ENCODE measurements around the gene CA9. TPM values are rescaled to one million over a fixed set of nuclear protein-coding genes. Genes with fewer than 3 reads are reported as not detected.

Gene CA9
- polyA plus RNA-seq, 3 donors from 2014 or later = not detected

- Mint-ChIP-seq H3K27me3 (ENCODE audit: low read depth in 3 of 3) (peaks cover 2 to 4% (median 3%) of the 10 kb centered on the region in 3 donors), H3K4me1 (peaks cover 6 to 12% of the 10 kb centered on the region in 2 donors), H3K36me3 (no peaks in the 10 kb centered on the region), H3K9me3 (no peaks in the 10 kb centered on the region), H3K27ac (peak overlapping the region in 1 of 6 donors; percentile 50), H3K4me3 (peak overlapping the region in 1 of 5 donors; percentile 54)
- DNase-seq = no peak
Measured at GRCh38 chr9:35686222-35687203, 12.8 kb downstream of the CA9 start.

DNA sequence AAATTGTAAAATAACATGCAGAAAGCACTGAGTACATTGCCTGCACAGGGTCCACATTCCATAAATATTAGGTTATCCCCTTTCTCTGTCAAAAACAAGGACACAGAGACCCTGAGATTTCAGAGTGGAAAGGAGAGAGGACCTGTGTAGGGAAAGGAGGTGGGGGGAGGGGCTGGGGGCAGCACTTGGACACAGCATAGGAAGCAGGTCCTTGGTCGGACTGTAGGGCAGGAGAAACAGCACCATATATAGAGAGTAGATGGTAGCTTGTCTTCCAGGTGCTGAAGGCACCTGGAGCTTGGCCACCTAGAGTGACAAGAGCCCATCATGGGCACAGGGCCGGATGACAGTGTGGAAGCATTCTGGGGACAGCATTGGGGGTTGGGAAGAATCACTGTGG, 13.6 kb downstream of the CA9 start:
- Mint-ChIP-seq H3K4me1 (peaks cover 13 to 19% of the 10 kb centered on the region in 2 donors), H3K27ac (peak overlapping the region in 1 of 6 donors; percentile 1), H3K36me3 (no peaks in the 10 kb centered on the region), H3K27me3 (ENCODE audit: low read depth in 3 of 3) (peaks cover 2 to 4% (median 3%) of the 10 kb centered on the region in 3 donors), H3K4me3 (peak overlapping the region in 3 of 5 donors; percentile 18 to 30 (median 29)), H3K9me3 (no peaks in the 10 kb centered on the region)
- DNase-seq = no peak

GRCh38 chr9:35687972-35688557, 14.3 kb downstream of the CA9 start:
- Mint-ChIP-seq H3K36me3 (no peaks in the 10 kb centered on the region), H3K27me3 (ENCODE audit: low read depth in 3 of 3) (peaks cover 2 to 4% (median 3%) of the 10 kb centered on the region in 3 donors), H3K4me1 (peaks cover 13 to 19% of the 10 kb centered on the region in 2 donors), H3K27ac (no peak overlapping the region), H3K4me3 (peak overlapping the region in 2 of 5 donors; percentile 33 to 47), H3K9me3 (no peaks in the 10 kb centered on the region)
- no peak for DNase-seq

DNA sequence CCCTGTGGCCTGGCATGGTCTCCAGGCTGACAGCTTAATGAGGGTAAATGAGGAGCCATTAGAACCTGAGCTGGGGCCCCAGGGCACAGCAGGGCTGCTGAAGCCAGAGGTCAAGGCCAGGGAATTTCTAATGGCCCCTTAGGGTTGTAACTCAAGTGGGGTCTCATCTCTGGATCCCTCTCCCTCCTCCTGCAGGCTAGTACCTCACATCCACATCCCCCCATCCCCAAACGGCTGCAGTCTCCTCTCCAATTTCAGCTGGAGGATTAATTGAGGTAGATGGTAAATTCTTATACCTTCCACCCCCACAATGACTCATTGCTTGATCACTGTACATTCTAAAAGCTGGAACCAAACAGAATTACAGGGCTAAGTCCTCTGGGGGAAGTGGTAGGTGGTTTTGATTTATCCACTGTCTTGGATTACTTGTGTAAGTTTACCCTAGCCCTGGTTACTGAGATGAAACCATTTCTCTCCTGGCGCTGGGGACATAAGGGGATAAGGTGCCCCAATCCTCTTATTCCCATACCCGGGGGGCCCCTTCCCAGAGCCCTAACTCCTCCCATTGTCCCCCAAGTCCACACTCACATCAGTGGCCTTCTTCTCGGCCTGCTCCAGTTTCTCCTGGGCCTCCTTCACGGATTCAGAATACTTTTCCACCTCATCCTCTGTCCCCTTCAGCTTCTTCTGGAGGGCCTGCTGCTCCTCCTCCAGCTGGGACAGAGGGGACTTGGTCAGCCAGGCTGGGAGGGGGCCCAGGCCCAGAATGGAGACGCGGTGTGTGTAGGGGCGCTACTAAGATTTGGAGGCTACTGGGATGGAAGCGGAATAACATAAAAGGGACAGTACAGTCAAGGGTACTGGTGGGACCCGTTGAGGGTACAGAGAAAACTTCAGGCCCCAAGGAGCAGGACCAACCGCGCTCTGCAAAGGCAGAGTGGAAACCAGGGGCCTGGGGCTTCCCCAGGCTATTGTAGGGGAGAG, 15.1 kb downstream of the CA9 start:
- Mint-ChIP-seq H3K4me3 (peak overlapping the region; percentile 57 to 81 (median 62)), H3K27ac (peak overlapping the region in 3 of 6 donors; percentile 21 to 78 (median 52)), H3K9me3 (no peaks in the 10 kb centered on the region), H3K36me3 (no peaks in the 10 kb centered on the region), H3K4me1 (peaks cover 13 to 19% of the 10 kb centered on the region in 2 donors), H3K27me3 (ENCODE audit: low read depth in 3 of 3) (peaks cover 2 to 4% (median 3%) of the 10 kb centered on the region in 3 donors)
- no peak for DNase-seq

DNA sequence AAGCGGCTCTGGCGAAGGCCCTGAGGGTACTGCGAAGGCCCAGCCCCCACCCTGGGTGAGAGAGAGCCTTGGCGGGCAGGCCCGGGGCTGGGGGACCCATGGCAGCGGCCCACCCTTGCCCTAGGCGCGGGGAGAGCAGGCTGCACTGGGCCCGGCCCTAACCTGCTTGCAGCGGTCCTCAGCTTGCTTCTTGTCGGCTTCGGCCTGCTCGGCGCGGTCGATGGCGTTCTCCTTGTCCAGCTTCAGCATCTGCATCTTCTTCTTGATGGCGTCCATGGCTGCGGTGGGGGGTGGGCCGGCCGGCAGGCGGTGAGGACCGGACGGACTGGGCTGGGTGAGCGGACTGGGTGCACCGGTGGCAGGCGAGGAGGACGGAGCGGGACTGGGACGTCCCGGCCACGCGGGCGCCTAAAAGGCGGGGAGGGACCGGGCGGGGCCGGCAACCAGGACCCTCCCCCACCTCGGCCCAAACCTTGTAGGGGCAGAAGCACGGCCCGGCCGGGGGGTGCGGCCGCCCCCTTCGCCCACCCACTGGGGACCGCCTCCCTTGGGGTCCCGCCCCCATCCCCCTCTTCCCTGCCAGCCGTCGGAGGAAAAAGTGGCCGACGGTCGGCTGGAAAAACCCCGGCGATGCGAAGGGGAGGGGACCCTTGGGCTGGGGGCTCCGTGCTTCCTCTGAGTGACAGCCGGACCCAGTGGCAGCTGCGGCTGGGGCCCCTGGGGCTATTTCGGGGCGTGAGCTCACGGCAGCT, 16.0 kb downstream of the CA9 start, which contains the start of gene TPM2:
TPM2 (minus strand) TSS at position 384 of the 752 bp plus-strand sequence; CDS start at position 276, 108 bp downstream.
- peak within 1 kb of the TSS; percentile 88 to 94 (median 89) for H3K4me3 Mint-ChIP-seq
- H3K27me3 Mint-ChIP-seq (ENCODE audit: low read depth in 3 of 3) = peaks cover 0 to 4% (median 3%) of the 10 kb centered on the region in 3 donors
- peaks cover 13 to 19% of the 10 kb centered on the region in 2 donors for H3K4me1 Mint-ChIP-seq
- H3K36me3 Mint-ChIP-seq = no peaks in the 10 kb centered on the region
- DNase-seq = no peak
- H3K9me3 Mint-ChIP-seq = no peaks in the 10 kb centered on the region
- H3K27ac Mint-ChIP-seq = peak within 1 kb of the TSS in 5 of 6 donors; percentile 52 to 89 (median 78)

DNA sequence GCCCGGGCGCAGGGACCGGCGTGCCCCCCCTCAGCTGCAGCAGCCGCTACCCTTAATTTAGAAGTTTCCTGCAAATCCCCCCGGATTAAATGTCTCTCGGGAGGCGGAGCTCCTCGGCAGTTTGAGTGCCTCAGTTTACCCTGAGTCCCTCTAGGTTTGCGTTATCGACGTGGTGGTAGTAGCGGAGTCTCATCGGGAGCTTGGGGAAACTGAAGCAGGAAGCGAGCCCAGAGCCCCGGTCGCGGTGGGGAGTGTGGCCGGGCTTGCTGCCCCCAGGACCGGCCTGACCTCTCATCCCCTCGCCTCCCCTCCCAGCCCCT, 16.5 kb downstream of the CA9 start:
- H3K4me3 Mint-ChIP-seq = peak overlapping the region; percentile 74 to 94 (median 81)
- H3K4me1 Mint-ChIP-seq = peaks cover 13 to 19% of the 10 kb centered on the region in 2 donors
- H3K27me3 Mint-ChIP-seq (ENCODE audit: low read depth in 3 of 3) = peaks cover 0 to 4% (median 3%) of the 10 kb centered on the region in 3 donors
- no peak for DNase-seq
- no peaks in the 10 kb centered on the region for H3K9me3 Mint-ChIP-seq
- H3K27ac Mint-ChIP-seq = peak overlapping the region in 1 of 6 donors; percentile 45
- H3K36me3 Mint-ChIP-seq = no peaks in the 10 kb centered on the region

DNA sequence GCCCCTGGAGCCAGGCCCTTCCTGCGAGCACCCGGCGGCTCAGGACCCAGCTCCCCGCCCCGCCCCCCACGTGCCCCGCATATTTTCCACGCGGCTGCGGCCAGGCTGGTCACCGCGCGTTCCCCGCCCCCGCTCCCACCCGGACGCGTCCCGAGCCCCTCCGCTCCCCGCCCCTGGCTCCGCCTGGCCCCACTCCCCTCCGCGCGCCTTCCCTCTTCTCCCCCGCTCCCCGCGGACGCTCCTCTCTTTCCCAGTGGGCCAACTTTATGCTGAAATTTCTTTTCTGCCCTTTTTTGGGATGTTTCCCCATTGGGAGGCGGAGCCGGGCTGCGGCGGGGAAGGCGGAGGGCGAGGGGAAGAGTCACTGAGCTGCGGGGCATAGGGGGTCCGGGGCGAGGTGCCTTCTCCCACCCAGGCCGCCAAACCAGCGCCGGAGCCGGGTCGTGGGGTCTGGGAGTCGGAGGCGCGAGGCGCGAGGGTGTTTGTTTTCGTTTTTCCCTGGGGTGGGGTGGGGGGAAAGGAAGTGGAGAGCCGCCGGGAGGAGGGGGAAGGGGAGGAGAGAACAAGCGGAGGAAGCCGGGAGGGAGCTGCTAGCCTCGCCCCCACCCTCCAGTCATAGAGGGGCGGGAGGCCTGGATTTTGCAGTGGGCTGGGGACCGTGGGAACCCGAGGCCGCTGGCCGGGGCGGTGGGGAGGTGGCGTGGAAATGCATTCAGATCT, 17.0 kb downstream of the CA9 start:
- peak; percentile 38 to 45 (median 43) for DNase-seq
- Mint-ChIP-seq H3K9me3 (no peaks in the 10 kb centered on the region), H3K4me1 (peaks cover 13 to 19% of the 10 kb centered on the region in 2 donors)

DNA sequence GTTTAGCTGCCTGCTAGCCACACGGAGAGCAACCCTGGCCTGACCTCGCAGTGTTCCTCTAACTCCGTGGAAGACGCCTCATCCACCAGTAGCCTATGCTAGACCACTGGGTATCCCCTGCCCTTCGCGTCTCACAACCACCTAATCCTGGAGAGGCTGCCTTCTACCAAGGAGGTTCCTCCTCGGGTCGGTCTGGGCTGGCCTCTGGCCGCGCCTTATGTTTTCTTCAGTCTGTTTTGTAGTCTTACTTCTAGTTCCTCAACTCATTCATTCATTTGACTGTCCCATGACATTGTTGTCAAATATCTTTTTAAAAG, 17.6 kb downstream of the CA9 start:
- Mint-ChIP-seq H3K4me1 (peaks cover 15 to 22% of the 10 kb centered on the region in 2 donors), H3K27me3 (ENCODE audit: low read depth in 3 of 3) (peaks cover 0 to 4% (median 3%) of the 10 kb centered on the region in 3 donors), H3K9me3 (no peaks in the 10 kb centered on the region), H3K4me3 (peak overlapping the region; percentile 88 to 94 (median 89)), H3K36me3 (peaks cover under 1 to 2% (median under 1%) of the 10 kb centered on the region in 3 donors), H3K27ac (peak overlapping the region; percentile 53 to 89 (median 76))
- no peak for DNase-seq

More for the DNA sequence above, 17.0 kb downstream of the CA9 start:
- Mint-ChIP-seq H3K27ac (peak overlapping the region; percentile 53 to 89 (median 76)), H3K27me3 (ENCODE audit: low read depth in 3 of 3) (peaks cover 0 to 4% (median 3%) of the 10 kb centered on the region in 3 donors), H3K4me3 (peak overlapping the region; percentile 88 to 94 (median 89)), H3K36me3 (no peaks in the 10 kb centered on the region)

- Mint-ChIP-seq H3K27me3 (ENCODE audit: low read depth in 3 of 3) (peaks cover 0 to 4% (median 3%) of the 10 kb centered on the region in 3 donors), H3K27ac (peak overlapping the region; percentile 20 to 89 (median 70)), H3K9me3 (no peaks in the 10 kb centered on the region)
Measured at GRCh38 chr9:35691757-35692301, 18.1 kb downstream of the CA9 start.

GRCh38 chr9:35695943-35696401, 22.2 kb downstream of the CA9 start:
- no peaks in the 10 kb centered on the region for H3K9me3 Mint-ChIP-seq
- H3K4me3 Mint-ChIP-seq = no peak overlapping the region
- H3K27ac Mint-ChIP-seq = peak overlapping the region in 4 of 6 donors; percentile 77 to 86 (median 84)
- no peak for DNase-seq
- peaks cover 5 to 13% (median 12%) of the 10 kb centered on the region in 3 donors for H3K36me3 Mint-ChIP-seq
- peaks cover 21 to 22% of the 10 kb centered on the region in 2 donors for H3K4me1 Mint-ChIP-seq
- peaks cover 0 to 2% (median 0%) of the 10 kb centered on the region in 3 donors for H3K27me3 Mint-ChIP-seq (ENCODE audit: low read depth in 3 of 3)

More at GRCh38 chr9:35691757-35692301, 18.1 kb downstream of the CA9 start:
- Mint-ChIP-seq H3K4me3 (peak overlapping the region; percentile 88 to 94 (median 89)), H3K4me1 (peaks cover 20 to 27% of the 10 kb centered on the region in 2 donors), H3K36me3 (peaks cover 5 to 7% (median 6%) of the 10 kb centered on the region in 3 donors)
- no peak for DNase-seq

DNA sequence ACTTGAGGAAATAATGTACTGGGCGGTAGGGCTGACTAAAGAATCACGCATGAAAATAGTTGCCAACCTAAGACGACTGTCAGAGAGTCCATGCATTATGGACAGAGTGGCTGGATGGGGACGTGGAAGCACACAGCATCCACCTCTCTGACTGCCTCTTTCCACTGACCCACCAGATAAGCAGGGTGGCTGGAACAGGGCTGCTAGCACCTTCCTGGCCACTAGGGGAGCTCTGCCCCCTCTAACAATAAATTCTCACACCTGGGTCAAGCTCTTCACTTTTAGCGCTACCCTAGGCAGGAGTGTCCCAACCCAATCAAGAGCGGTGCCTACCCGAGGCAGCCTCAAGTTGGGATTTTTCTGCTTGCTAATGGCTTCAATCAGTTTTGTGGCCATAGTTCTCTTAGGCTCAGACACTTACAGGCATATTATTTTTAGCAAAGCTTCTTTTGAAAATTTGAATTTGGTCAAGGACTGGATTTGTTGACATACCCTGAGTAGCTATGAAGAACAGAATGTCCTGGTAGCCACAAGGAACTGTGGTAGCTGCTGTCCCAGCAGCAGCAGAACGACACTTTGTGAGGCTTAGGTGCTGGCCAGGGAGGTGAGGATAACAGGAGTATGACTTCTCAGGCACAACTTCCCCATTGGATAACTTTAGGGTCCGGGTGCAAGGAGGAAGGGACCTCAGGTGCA, 22.9 kb downstream of the CA9 start:
- Mint-ChIP-seq H3K9me3 (no peaks in the 10 kb centered on the region), H3K4me1 (peaks cover 14 to 15% of the 10 kb centered on the region in 2 donors), H3K27ac (peak overlapping the region; percentile 77 to 86 (median 84)), H3K4me3 (no peak overlapping the region), H3K27me3 (ENCODE audit: low read depth in 3 of 3) (no peaks in the 10 kb centered on the region), H3K36me3 (peaks cover 5 to 13% (median 12%) of the 10 kb centered on the region in 3 donors)
- peak; percentile 58 to 67 (median 65) for DNase-seq

Measured in immature natural killer cell (primary cell).